Loucy (cell line): ENCODE results near the gene AHCY.

Experiments
- H2AFZ ChIP-seq: fragments of 200-600 bp; sonication (generic); 2 replicates; pipeline ENCODE4 v1.6.0; 2016; ENCODE audit warnings: antibody characterized with exemption, mild to moderate bottlenecking, low read length, moderate library complexity
- H3F3A ChIP-seq: fragments of 200-600 bp; 2 replicates; pipeline ENCODE4 v1.6.0; 2016; ENCODE audit warnings: antibody characterized with exemption, low read depth, mild to moderate bottlenecking
- H3K27me3 ChIP-seq: fragments of 200-600 bp; sonication (generic); 2 replicates; pipeline ENCODE4 v1.6.1; 2014; ENCODE audit warnings: low read length, mild to moderate bottlenecking; ENCODE audit not compliant: insufficient read depth, poor library complexity, severe bottlenecking
- H3K36me3 ChIP-seq: fragments of 200-600 bp; sonication (generic); 2 replicates; pipeline ENCODE4 v1.6.1; 2016; ENCODE audit warnings: low read length; ENCODE audit not compliant: insufficient read depth
- H3K4me1 ChIP-seq: fragments of 200-600 bp; sonication (generic); 2 replicates; pipeline ENCODE4 v1.5.1; 2014; ENCODE audit warnings: low read length, mild to moderate bottlenecking; ENCODE audit not compliant: insufficient read depth, poor library complexity, severe bottlenecking
- H3K4me2 ChIP-seq: fragments of 200-600 bp; sonication (generic); 2 replicates; pipeline ENCODE4 v1.6.0; 2014; ENCODE audit warnings: antibody characterized with exemption, low read length, low read depth, mild to moderate bottlenecking; ENCODE audit not compliant: poor library complexity, severe bottlenecking
- H3K4me3 ChIP-seq: fragments of 200-600 bp; sonication (generic); 2 replicates; pipeline ENCODE4 v1.5.1; 2014; ENCODE audit warnings: low read length, mild to moderate bottlenecking, mixed read lengths; ENCODE audit not compliant: poor library complexity, severe bottlenecking
- H3K79me2 ChIP-seq: fragments of 200-600 bp; sonication (generic); 2 replicates; pipeline ENCODE4 v1.6.1; 2014; ENCODE audit warnings: low read length; ENCODE audit not compliant: insufficient read depth
- H3K9ac ChIP-seq: fragments of 200-600 bp; sonication (generic); 2 replicates; pipeline ENCODE4 v1.6.0; 2014; ENCODE audit warnings: mild to moderate bottlenecking, low read depth, low read length, moderate library complexity; ENCODE audit not compliant: poor library complexity, severe bottlenecking
- H3K9me2 ChIP-seq: fragments of 200-600 bp; sonication (generic); replicated peaks from 2 replicates; pipeline ENCODE4 v1.6.1; 2016; ENCODE audit warnings: low read depth, low read length, mixed read lengths
- H3K9me3 ChIP-seq: fragments of 200-600 bp; sonication (generic); 2 replicates; pipeline ENCODE4 v1.6.1; 2014; ENCODE audit warnings: mild to moderate bottlenecking, antibody characterized with exemption, low read length, low read depth; ENCODE audit not compliant: insufficient read depth
- H4K20me1 ChIP-seq: fragments of 200-600 bp; sonication (generic); 2 replicates; pipeline ENCODE4 v1.6.0; 2014; ENCODE audit warnings: antibody characterized with exemption, low read length, mild to moderate bottlenecking; ENCODE audit not compliant: insufficient read depth, poor library complexity, severe bottlenecking
- CTCF ChIP-seq: fragments of 200-600 bp; sonication (generic); conservative IDR thresholded peaks from 2 replicates; pipeline ENCODE4 v1.5.1; 2014; ENCODE audit warnings: mild to moderate bottlenecking, antibody characterized with exemption, low read length
- EZH2phosphoT487 ChIP-seq: fragments of 200-600 bp; IDR thresholded peaks from 2 replicates; pipeline ENCODE4 v1.6.1; 2018; ENCODE audit warnings: antibody characterized with exemption, mild to moderate bottlenecking, moderate library complexity, borderline replicate concordance

Gene AHCY

GRCh38 chr20:34293119-34293518, 10.0 kb downstream of the AHCY start:
- Histone ChIP-seq H2AFZ (no peak overlapping the region), H3K9ac (no peak overlapping the region)

GRCh38 chr20:34292496-34292895, 10.7 kb downstream of the AHCY start:
- Histone ChIP-seq H3F3A (no peaks in the 10 kb centered on the region), H3K4me2 (no peak overlapping the region), H3K36me3 (peaks cover 61% of the 10 kb centered on the region; the same call in 1 of the 2 replicates), H3K9me3 (no peaks in the 10 kb centered on the region), H3K9ac (no peak overlapping the region), H3K27me3 (no peaks in the 10 kb centered on the region), H2AFZ (no peak overlapping the region), H3K79me2 (peaks cover 13% of the 10 kb centered on the region; the same call in 1 of the 2 replicates), H3K9me2 (no peaks in the 10 kb centered on the region), H3K4me1 (no peaks in the 10 kb centered on the region), H3K4me3 (no peak overlapping the region), H4K20me1 (peaks cover 7% of the 10 kb centered on the region)
- TF ChIP-seq CTCF (no peak), EZH2phosphoT487 (no peak)

More at GRCh38 chr20:34293119-34293518, 10.0 kb downstream of the AHCY start:
- H3F3A ChIP-seq = no peaks in the 10 kb centered on the region
- H3K36me3 ChIP-seq = peaks cover 55% of the 10 kb centered on the region; the same call in 1 of the 2 replicates
- H3K79me2 ChIP-seq = peaks cover 15% of the 10 kb centered on the region; the same call in 1 of the 2 replicates
- peaks cover 7% of the 10 kb centered on the region for H4K20me1 ChIP-seq
- TF ChIP-seq CTCF (no peak), EZH2phosphoT487 (no peak)
- no peaks in the 10 kb centered on the region for H3K9me3 ChIP-seq
- H3K27me3 ChIP-seq = no peaks in the 10 kb centered on the region
- H3K4me1 ChIP-seq = no peaks in the 10 kb centered on the region
- H3K4me2 ChIP-seq = no peak overlapping the region
- no peaks in the 10 kb centered on the region for H3K9me2 ChIP-seq
- H3K4me3 ChIP-seq = no peak overlapping the region

- Histone ChIP-seq H2AFZ (no peak overlapping the region), H3F3A (no peaks in the 10 kb centered on the region), H3K4me3 (no peak overlapping the region), H3K9me3 (no peaks in the 10 kb centered on the region), H3K36me3 (peaks cover 62% of the 10 kb centered on the region; the same call in 1 of the 2 replicates), H3K9ac (no peak overlapping the region), H3K9me2 (no peaks in the 10 kb centered on the region), H4K20me1 (peaks cover under 1% of the 10 kb centered on the region), H3K79me2 (no peaks in the 10 kb centered on the region; the same call in 1 of the 2 replicates), H3K4me2 (no peak overlapping the region), H3K4me1 (no peaks in the 10 kb centered on the region), H3K27me3 (no peaks in the 10 kb centered on the region)
- TF ChIP-seq CTCF (no peak), EZH2phosphoT487 (no peak)
Observed at GRCh38 chr20:34290471-34290870, 12.7 kb downstream of the AHCY start.
